ENCODE data around the gene PRKCE.

The PRKCE gene

GRCh38 chr2:46236006-46236875 lies 584.8 kb downstream of the PRKCE start:
- peaks cover 26% of the 10 kb centered on the region for H3K4me1 Mint-ChIP-seq (ENCODE audit: low read depth)

GRCh38 chr2:46236876-46237859 lies 585.7 kb downstream of the PRKCE start:
- Mint-ChIP-seq H3K27ac (no peak overlapping the region), H3K27me3 (peaks cover 43% of the 10 kb centered on the region), H3K4me1 (ENCODE audit: low read depth) (peaks cover 26% of the 10 kb centered on the region), H3K9me3 (peaks cover 6% of the 10 kb centered on the region), H3K4me3 (no peak overlapping the region), H3K36me3 (ENCODE audit: low read depth) (no peaks in the 10 kb centered on the region)
- intact Hi-C loops (cut with micrococcal nuclease), result no loop called here

More at GRCh38 chr2:46236006-46236875, 584.8 kb downstream of the PRKCE start:
- Mint-ChIP-seq H3K27me3 (peaks cover 51% of the 10 kb centered on the region), H3K27ac (no peak overlapping the region), H3K36me3 (ENCODE audit: low read depth) (no peaks in the 10 kb centered on the region), H3K9me3 (peaks cover 6% of the 10 kb centered on the region), H3K4me3 (no peak overlapping the region)
- intact Hi-C loops (cut with micrococcal nuclease), result no loop called here
